Measurements from ENCODE around the gene HPS3. TPM values are rescaled to one million over a fixed set of nuclear protein-coding genes. Genes with fewer than 3 reads are reported as not detected.

Gene HPS3
- total RNA-seq, 1 donor from 2014 or later: 25.1 TPM

- TF ChIP-seq CTCF (IDR thresholded peaks at IDR 0.05): no peak
- H3K4me1 ChIP-seq: peaks cover 10% of the 10 kb centered on the region
- peak overlapping the region; percentile 69 for H3K4me3 ChIP-seq
- peak; percentile 52 to 60 for ATAC-seq
- no peaks in the 10 kb centered on the region for H3K9me3 ChIP-seq
- no peaks in the 10 kb centered on the region for H3K27me3 ChIP-seq (ENCODE audit: low read depth)
- DNase-seq: no peak
- H3K36me3 ChIP-seq: no peaks in the 10 kb centered on the region
- H3K27ac ChIP-seq: peak overlapping the region; percentile 59
- intact Hi-C loops (cut with DNase I): no loop called here
Measured at GRCh38 chr3:149085828-149086231, 43.6 kb upstream of the HPS3 start.

DNA sequence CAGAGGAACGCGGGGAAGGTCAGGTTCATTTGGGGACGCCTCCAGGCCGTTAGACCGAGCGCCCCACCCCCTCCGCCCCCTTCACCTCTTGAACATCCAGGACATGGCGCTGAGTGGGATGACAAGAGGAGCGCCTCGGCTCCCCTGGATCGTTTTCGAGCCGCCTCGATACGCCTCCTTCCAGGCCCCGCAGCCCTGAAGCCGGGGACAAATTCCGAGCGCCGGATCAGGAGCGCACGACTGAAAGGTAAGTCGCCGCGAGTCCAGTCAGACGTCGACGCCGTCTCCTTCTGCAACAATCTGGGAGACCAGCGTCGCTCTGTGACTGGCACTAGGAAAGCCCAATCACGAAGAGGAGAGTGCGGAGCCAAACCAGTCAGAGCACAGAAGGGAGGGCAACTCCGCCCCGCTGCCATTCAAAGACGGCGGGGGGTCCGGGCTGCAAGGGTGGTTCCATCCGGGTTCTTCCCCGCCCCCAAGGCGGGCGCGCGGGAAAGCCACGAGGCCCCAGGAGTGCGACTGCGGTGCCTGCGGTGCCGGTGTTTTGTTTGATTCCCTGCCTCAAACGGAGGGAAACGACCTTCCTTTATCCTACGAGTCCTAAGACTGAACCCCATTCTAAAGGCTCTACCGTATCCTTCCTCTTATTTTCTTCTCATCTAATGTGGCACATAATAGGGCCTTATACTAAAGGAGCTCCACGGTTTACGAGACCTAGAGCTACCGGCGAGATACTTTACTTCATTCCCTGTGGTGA lies 43.0 kb upstream of the HPS3 start, which contains the start of gene HLTF:
TSS of gene HLTF (minus strand) at position 302 of the 757 bp plus-strand sequence. CDS start at position 105, 197 bp downstream.
- H3K4me1 ChIP-seq: peaks cover 10% of the 10 kb centered on the region
- no peaks in the 10 kb centered on the region for H3K36me3 ChIP-seq
- ATAC-seq: peak; percentile 99 to 100
- peak within 1 kb of the TSS; percentile 59 for H3K27ac ChIP-seq
- intact Hi-C loops (cut with DNase I): no loop called here
- DNase-seq: peak; percentile 94
- H3K4me3 ChIP-seq: peak within 1 kb of the TSS; percentile 69
- H3K27me3 ChIP-seq (ENCODE audit: low read depth): no peaks in the 10 kb centered on the region
- TF ChIP-seq CTCF (IDR thresholded peaks at IDR 0.05): no peak
- H3K9me3 ChIP-seq: no peaks in the 10 kb centered on the region

- Histone ChIP-seq H3K27ac (no peak overlapping the region), H3K27me3 (ENCODE audit: low read depth) (no peaks in the 10 kb centered on the region), H3K9me3 (no peaks in the 10 kb centered on the region), H3K36me3 (no peaks in the 10 kb centered on the region), H3K4me1 (peaks cover 10% of the 10 kb centered on the region), H3K4me3 (no peak overlapping the region)
- intact Hi-C loops (cut with DNase I): no loop called here
- ATAC-seq: no peak
- no peak for TF ChIP-seq CTCF (IDR thresholded peaks at IDR 0.05)
- DNase-seq: peak; percentile 48
Measured at GRCh38 chr3:149087208-149087607, 42.2 kb upstream of the HPS3 start.

DNA sequence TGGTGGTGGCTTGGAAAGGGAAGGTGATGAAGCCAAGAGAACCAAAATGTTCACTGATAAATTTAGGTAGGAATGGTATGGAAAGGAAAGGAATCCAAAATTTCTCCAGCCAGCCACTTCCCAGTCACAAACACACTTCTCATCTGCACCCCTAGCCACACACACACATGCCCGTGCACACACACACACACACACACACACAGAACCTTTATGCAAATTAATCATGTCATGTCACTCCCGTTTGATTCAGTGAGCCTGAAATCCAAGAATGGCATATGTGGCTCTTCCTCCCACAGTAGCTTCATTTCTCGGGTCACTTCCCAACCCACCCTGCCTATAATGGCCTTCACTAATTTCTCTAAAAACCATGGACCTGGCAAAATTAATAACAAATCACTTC lies 40.0 kb upstream of the HPS3 start:
- no peaks in the 10 kb centered on the region for H3K27me3 ChIP-seq (ENCODE audit: low read depth)
- intact Hi-C loops (cut with DNase I): no loop called here
- no peaks in the 10 kb centered on the region for H3K36me3 ChIP-seq
- ATAC-seq (no peak), DNase-seq (no peak)
- no peak for TF ChIP-seq CTCF (IDR thresholded peaks at IDR 0.05)
- H3K4me3 ChIP-seq: no peak overlapping the region
- no peak overlapping the region for H3K27ac ChIP-seq
- no peaks in the 10 kb centered on the region for H3K9me3 ChIP-seq
- H3K4me1 ChIP-seq: peaks cover 10% of the 10 kb centered on the region

GRCh38 chr3:149090461-149090860 lies 39.0 kb upstream of the HPS3 start:
- ATAC-seq (no peak), DNase-seq (no peak)
- Histone ChIP-seq H3K9me3 (no peaks in the 10 kb centered on the region), H3K36me3 (no peaks in the 10 kb centered on the region), H3K4me3 (no peak overlapping the region), H3K27me3 (ENCODE audit: low read depth) (no peaks in the 10 kb centered on the region), H3K4me1 (peaks cover 2% of the 10 kb centered on the region), H3K27ac (no peak overlapping the region)
- TF ChIP-seq CTCF (IDR thresholded peaks at IDR 0.05): no peak
- intact Hi-C loops (cut with DNase I): no loop called here

Data from lower lobe of right lung (tissue), 2 donors.